HL-60 (cell line): ENCODE measurements around the gene RNASE12.
"Not testable (repeated sequence)": the region's sequence is repeated elsewhere in the genome, so short reads cannot be mapped to it uniquely, and the experiment has no call there.

Experiments used
- DNase-seq, 2 experiments: peaks; one replicate each; pipeline ENCODE4 v3.0.0-alpha.2; 2010 to 2020; ENCODE audit warnings: low read depth in 1 of 2, low spot score in 1 of 2
- H3K27ac ChIP-seq: fragments of 250-450 bp; sonication (Bioruptor Pico); replicated peaks from 2 replicates; pipeline ENCODE4 v1.5.1; 2020; ENCODE audit warnings: mild to moderate bottlenecking, moderate library complexity
- H3K27me3 ChIP-seq: fragments of 250-450 bp; sonication (Bioruptor Pico); 2 replicates; pipeline ENCODE4 v1.5.1; 2021; ENCODE audit warnings: mild to moderate bottlenecking, moderate library complexity; ENCODE audit not compliant: insufficient read depth, poor library complexity, severe bottlenecking
- H3K4me3 ChIP-seq: replicated peaks from 2 replicates; pipeline ENCODE4 v1.5.1; 2011; ENCODE audit warnings: mild to moderate bottlenecking, control low read depth, low read length; ENCODE audit not compliant: insufficient read depth
- GABPA ChIP-seq: IDR thresholded peaks from 2 replicates; pipeline ENCODE4 v1.6.1; 2012; ENCODE audit warnings: low read depth
- POLR2AphosphoS5 ChIP-seq: IDR thresholded peaks from 2 replicates; pipeline ENCODE4 v1.6.1; 2012; ENCODE audit warnings: low read depth
- SPI1 ChIP-seq: IDR thresholded peaks from 2 replicates; pipeline ENCODE4 v1.6.1; 2012; ENCODE audit warnings: low read depth, mild to moderate bottlenecking, borderline replicate concordance
- TF ChIP-seq, protein P1 (sequence below): IDR thresholded peaks from 2 replicates; pipeline ENCODE4 v1.6.1; 2012; ENCODE audit warnings: low read depth; ENCODE audit not compliant: insufficient replicate concordance
- TF ChIP-seq, protein P2 (sequence below): IDR thresholded peaks from one replicate; pipeline ENCODE4 v1.5.1; 2011; ENCODE audit warnings: low read length, control low read depth, inconsistent platforms; ENCODE audit not compliant: insufficient read depth

RNASE12 gene

DNA sequence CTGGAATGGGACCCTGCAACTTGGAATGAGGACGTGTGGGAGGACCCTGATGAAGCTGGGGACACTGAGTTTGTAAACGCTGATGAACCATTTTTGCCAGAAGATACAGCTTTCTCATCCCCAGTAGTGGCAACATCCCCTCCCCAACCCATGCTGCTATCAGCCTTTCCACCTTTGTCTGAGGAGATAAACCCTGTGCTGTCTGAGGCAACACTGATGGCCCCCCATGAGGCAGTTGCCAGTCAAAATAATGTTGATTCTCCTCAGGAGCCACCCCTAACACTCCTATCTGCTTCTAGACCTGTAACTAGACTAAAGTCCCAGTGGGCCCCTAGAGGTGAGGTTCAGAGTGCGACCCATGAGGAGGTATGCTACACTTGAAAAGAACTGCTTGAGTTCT is 22.8 kb downstream of the RNASE12 start:
- TF ChIP-seq, protein P1, sequence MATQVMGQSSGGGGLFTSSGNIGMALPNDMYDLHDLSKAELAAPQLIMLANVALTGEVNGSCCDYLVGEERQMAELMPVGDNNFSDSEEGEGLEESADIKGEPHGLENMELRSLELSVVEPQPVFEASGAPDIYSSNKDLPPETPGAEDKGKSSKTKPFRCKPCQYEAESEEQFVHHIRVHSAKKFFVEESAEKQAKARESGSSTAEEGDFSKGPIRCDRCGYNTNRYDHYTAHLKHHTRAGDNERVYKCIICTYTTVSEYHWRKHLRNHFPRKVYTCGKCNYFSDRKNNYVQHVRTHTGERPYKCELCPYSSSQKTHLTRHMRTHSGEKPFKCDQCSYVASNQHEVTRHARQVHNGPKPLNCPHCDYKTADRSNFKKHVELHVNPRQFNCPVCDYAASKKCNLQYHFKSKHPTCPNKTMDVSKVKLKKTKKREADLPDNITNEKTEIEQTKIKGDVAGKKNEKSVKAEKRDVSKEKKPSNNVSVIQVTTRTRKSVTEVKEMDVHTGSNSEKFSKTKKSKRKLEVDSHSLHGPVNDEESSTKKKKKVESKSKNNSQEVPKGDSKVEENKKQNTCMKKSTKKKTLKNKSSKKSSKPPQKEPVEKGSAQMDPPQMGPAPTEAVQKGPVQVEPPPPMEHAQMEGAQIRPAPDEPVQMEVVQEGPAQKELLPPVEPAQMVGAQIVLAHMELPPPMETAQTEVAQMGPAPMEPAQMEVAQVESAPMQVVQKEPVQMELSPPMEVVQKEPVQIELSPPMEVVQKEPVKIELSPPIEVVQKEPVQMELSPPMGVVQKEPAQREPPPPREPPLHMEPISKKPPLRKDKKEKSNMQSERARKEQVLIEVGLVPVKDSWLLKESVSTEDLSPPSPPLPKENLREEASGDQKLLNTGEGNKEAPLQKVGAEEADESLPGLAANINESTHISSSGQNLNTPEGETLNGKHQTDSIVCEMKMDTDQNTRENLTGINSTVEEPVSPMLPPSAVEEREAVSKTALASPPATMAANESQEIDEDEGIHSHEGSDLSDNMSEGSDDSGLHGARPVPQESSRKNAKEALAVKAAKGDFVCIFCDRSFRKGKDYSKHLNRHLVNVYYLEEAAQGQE = no peak
- TF ChIP-seq GABPA (no peak), POLR2AphosphoS5 (no peak), SPI1 (no peak)
- TF ChIP-seq, protein P2, sequence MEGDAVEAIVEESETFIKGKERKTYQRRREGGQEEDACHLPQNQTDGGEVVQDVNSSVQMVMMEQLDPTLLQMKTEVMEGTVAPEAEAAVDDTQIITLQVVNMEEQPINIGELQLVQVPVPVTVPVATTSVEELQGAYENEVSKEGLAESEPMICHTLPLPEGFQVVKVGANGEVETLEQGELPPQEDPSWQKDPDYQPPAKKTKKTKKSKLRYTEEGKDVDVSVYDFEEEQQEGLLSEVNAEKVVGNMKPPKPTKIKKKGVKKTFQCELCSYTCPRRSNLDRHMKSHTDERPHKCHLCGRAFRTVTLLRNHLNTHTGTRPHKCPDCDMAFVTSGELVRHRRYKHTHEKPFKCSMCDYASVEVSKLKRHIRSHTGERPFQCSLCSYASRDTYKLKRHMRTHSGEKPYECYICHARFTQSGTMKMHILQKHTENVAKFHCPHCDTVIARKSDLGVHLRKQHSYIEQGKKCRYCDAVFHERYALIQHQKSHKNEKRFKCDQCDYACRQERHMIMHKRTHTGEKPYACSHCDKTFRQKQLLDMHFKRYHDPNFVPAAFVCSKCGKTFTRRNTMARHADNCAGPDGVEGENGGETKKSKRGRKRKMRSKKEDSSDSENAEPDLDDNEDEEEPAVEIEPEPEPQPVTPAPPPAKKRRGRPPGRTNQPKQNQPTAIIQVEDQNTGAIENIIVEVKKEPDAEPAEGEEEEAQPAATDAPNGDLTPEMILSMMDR = no peak
- DNase-seq = no peak
- H3K27me3 ChIP-seq = no peaks in the 10 kb centered on the region
- H3K4me3 ChIP-seq = no peak overlapping the region
- no peak overlapping the region for H3K27ac ChIP-seq

DNA sequence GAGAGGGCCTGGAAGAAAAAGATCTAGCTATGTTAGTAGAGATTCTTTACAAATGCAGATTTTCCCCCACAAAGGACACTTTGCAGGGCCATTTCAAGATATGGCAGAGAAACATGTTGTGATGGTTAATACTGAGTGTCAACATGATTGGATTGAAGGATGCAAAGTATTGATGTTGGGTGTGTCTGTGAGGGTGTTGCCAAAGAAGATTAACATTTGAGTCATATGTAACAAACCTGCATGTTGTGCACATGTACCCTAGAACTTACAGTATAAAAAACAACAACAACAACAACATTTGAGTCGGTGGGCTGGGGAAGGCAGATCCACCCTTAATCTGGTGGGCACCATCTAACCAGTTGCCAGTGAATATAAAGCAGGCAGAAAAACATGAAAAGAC is 24.0 kb downstream of the RNASE12 start:
- H3K27me3 ChIP-seq, H3K27ac ChIP-seq, H3K4me3 ChIP-seq, DNase-seq: not testable (repeated sequence)

DNA sequence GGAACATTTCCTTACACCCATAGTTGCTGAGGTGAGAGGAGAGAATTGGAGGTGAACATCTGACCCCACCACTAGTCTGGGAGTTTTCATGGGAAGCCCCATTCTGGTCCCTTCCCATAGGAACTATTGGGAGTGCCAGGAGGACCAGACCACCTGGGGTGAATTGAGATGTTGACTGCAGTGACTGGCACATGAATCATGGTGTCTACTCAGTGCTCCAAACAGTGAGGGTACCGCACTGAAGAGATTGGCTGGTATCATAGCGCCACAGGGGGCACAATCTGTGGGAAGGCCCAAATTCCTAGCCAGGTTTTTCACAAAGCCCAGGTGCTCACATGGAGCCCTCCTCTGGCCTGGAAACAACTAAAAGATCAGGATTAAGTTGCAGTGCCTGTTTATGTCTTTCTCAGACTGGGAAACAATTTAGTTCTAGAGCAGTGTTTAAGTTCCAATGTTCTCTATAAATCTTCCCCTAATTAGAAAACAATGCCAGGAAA is 26.6 kb downstream of the RNASE12 start:
- TF ChIP-seq, protein P2 = no peak
- TF ChIP-seq POLR2AphosphoS5 (no peak), GABPA (no peak), SPI1 (no peak)
- TF ChIP-seq, protein P1 = no peak
- no peak overlapping the region for H3K27ac ChIP-seq
- DNase-seq = no peak
- no peak overlapping the region for H3K4me3 ChIP-seq
- H3K27me3 ChIP-seq = no peaks in the 10 kb centered on the region

DNA sequence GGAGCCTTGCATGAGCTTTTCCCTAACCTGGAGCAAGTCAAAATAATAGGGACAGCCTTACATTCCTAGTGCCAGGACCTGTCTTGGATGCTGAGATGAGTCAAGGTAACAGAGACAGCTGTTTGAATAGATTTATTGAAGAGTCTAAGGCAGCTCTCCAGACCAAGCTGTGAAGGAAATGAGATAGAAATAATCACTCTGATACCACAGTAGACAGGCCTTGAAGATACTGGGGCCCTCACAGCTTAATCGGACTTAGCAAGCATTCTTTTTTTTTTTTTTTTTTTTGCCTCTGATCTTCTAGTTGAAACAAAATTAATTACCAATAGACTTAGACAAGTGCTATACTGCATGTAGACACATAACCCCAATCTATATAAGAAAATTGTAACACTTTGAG is 27.2 kb downstream of the RNASE12 start:
- H3K27ac ChIP-seq = no peak overlapping the region
- no peak for DNase-seq
- no peaks in the 10 kb centered on the region for H3K27me3 ChIP-seq
- no peak overlapping the region for H3K4me3 ChIP-seq
- TF ChIP-seq GABPA = no peak
- TF ChIP-seq, protein P2 = no peak
- no peak for TF ChIP-seq SPI1
- TF ChIP-seq, protein P1 = no peak
- TF ChIP-seq POLR2AphosphoS5 = no peak
